GM06990 (cell line): ENCODE results near the gene GSX1.

Source experiments
- DNase-seq: peaks from one replicate; pipeline ENCODE4 v3.0.0-alpha.2; 2011; ENCODE audit not compliant: insufficient read length; ENCODE audit errors: extremely low read depth
- H3K27me3 ChIP-seq: replicated peaks from 2 replicates; pipeline ENCODE4 v1.6.0; 2011; ENCODE audit warnings: low read length; ENCODE audit not compliant: control insufficient read depth, insufficient read depth
- H3K36me3 ChIP-seq: 2 replicates; pipeline ENCODE4 v1.5.1; 2011; ENCODE audit warnings: low read length; ENCODE audit not compliant: control insufficient read depth, insufficient read depth
- H3K4me3 ChIP-seq: replicated peaks from 2 replicates; pipeline ENCODE4 v1.5.1; 2011; ENCODE audit warnings: low read depth, mild to moderate bottlenecking, control low read depth, low read length
- TF ChIP-seq, protein P1 (sequence below): IDR thresholded peaks from 2 replicates; pipeline ENCODE4 v1.5.1; 2011; ENCODE audit warnings: low read length, control low read depth, mild to moderate bottlenecking, inconsistent platforms; ENCODE audit not compliant: insufficient read depth, poor library complexity, severe bottlenecking

GSX1 gene

DNA sequence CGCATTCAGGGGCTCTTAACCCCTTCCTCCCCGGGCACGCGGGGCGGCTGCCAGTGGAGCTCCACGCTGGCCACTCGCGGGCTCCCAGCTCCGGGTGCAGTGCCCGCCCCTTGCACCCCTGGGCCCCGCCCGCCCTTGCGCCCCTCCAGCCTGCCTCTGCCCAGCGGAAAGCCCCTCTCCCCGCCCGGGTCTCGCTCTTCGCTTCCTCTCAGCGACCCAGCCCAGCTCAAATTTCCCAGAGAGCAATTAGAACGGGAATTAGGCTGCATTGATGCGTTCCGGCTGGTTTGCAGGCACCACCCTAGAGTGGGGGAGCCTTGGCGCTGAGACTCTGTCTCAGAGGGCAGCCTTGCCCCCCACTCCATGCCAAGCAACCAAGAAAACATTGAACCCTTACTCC, 1.8 kb upstream of the GSX1 start:
- no peak for DNase-seq
- H3K36me3 ChIP-seq = no peaks in the 10 kb centered on the region
- H3K4me3 ChIP-seq = peak overlapping the region; percentile 11
- TF ChIP-seq, protein P1, sequence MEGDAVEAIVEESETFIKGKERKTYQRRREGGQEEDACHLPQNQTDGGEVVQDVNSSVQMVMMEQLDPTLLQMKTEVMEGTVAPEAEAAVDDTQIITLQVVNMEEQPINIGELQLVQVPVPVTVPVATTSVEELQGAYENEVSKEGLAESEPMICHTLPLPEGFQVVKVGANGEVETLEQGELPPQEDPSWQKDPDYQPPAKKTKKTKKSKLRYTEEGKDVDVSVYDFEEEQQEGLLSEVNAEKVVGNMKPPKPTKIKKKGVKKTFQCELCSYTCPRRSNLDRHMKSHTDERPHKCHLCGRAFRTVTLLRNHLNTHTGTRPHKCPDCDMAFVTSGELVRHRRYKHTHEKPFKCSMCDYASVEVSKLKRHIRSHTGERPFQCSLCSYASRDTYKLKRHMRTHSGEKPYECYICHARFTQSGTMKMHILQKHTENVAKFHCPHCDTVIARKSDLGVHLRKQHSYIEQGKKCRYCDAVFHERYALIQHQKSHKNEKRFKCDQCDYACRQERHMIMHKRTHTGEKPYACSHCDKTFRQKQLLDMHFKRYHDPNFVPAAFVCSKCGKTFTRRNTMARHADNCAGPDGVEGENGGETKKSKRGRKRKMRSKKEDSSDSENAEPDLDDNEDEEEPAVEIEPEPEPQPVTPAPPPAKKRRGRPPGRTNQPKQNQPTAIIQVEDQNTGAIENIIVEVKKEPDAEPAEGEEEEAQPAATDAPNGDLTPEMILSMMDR = no peak
- peaks cover 4% of the 10 kb centered on the region for H3K27me3 ChIP-seq

DNA sequence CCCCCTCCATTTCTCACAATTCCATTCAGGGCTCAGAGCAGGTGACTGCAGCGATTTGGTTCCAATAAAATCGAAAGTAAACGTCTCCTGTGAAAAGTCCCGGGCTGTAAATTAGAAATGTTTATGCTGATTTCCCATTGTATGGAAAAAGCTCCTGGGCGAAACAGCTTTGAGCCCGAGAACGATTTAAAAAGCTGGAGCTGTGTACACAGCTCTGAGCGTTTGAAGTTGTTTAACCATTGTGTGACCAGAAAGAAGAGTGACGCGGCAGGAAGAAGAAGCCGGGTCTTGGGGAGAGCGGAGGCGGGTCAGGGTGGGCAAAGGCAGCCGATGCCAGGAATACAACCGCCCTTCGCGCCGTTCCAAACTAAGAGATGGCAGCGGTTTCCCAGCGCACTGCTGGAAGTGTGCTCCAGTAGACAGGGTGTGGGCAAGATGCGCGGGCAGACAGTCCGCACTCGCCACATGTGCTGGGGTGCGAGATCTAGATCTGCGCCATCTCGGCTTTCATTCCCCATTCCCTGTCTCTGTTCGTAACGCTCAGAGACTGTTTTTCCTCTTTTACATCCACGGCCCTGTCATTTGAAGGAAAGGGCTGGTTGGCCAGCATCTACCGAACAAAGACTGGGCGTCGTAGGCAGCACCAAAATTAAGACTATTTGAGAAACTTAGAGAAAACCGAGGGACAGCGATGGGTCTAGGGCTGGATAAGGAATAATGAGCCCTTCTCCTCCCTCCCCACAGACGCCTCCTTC, 960 bp upstream of the GSX1 start:
- Histone ChIP-seq H3K27me3 (peaks cover 5% of the 10 kb centered on the region), H3K36me3 (no peaks in the 10 kb centered on the region), H3K4me3 (peak overlapping the region; percentile 17)
- TF ChIP-seq, protein P1 = no peak
- no peak for DNase-seq

DNA sequence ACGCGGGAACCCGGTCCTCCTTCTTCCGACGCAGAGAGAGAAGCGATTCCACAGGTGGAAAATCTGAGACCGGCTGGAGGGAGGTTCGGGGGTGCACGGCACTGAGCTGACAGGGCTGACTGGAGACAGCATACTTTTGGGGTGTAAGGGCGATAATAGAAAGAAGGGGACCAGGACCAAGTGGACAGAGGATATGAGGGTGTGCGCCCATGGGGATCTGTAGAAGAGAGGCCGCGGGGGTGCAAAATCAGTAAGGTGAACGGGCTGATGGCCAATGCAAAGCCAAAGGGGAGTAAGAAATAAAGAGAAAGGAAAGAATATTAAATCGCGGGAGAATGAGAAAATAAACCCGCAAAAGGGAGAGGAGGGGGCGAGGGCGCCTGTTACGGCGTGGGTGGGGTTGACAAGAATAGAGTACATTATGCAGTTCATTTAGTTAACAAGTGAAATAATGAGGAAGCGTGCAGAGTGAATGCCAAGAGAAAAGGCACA, 336 bp upstream of the GSX1 start:
- H3K4me3 ChIP-seq = no peak overlapping the region
- no peaks in the 10 kb centered on the region for H3K36me3 ChIP-seq
- H3K27me3 ChIP-seq = peaks cover 6% of the 10 kb centered on the region
- DNase-seq = no peak
- TF ChIP-seq, protein P1 = no peak

DNA sequence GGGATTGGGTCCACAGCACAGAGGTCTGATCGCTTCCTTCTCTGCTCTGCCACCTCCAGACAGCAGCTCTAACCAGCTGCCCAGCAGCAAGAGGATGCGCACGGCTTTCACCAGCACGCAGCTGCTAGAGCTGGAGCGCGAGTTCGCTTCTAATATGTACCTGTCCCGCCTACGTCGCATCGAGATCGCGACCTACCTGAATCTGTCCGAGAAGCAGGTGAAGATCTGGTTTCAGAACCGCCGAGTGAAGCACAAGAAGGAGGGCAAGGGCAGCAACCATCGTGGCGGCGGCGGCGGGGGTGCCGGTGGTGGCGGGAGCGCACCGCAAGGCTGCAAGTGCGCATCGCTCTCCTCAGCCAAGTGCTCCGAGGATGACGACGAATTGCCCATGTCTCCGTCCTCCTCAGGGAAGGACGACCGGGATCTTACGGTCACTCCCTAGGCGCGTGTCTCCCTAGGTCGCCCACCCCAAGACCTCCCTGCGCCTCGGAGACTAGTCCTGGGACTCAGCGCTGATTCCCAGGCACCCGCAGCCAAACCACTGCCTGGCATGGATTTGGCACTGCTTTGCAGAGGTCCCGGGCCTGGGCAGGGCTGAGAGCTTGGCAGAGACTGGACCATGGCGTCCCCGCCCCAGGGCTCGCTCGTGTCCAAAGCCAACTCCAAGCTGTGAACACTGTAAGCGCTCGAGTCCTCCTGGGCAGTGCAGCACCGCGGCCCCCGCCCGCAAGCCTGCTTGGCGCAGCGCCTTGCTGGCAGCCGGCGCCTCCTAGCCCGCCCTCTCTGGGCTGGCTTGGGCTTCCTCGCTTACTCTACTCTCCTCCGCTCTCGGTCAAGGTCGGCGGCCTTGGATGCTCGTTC, 1.5 kb downstream of the GSX1 start:
- no peaks in the 10 kb centered on the region for H3K36me3 ChIP-seq
- peaks cover 4% of the 10 kb centered on the region for H3K27me3 ChIP-seq
- DNase-seq = no peak
- TF ChIP-seq, protein P1 = no peak
- H3K4me3 ChIP-seq = no peak overlapping the region

DNA sequence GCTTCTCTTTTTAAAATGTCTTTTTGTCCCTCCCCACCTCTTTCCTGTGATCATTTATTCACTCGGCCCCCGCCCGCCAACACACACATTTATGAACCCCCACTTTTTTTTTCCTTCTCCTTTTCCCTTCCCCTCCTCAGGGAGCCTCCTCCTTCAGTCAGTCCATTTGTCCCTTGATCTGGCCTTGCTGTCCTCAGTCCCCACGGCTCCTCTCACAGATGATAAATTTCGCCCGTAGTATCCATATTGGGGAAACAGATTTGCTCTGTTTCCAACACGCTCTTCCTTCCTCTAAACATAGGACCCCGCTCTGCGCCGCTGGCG, 2.0 kb downstream of the GSX1 start:
- TF ChIP-seq, protein P1 = no peak
- Histone ChIP-seq H3K4me3 (no peak overlapping the region), H3K27me3 (peaks cover 4% of the 10 kb centered on the region), H3K36me3 (no peaks in the 10 kb centered on the region)
- no peak for DNase-seq
